Panc1 (cell line): ENCODE data around the gene VSX1. TPM values are rescaled to one million over a fixed set of nuclear protein-coding genes. Genes with fewer than 3 reads are reported as not detected.

Experiments
- ATAC-seq: fragments of 200-7000 bp; cut with Tn5 transposase; 2 replicates; pipeline ENCODE4 v1.9.1; 2020; ENCODE audit warnings: mild to moderate bottlenecking, moderate library complexity
- BruUV-seq: library from RNA; stranded (reverse); fragments of 400-500 nt; replicated peaks from 2 replicates; lab custom pipeline; 2021; lab: Mats Ljungman, UMichigan
- CTCF ChIA-PET: fragments of 300-600 bp; sonication (Branson Sonifier 250); formaldehyde crosslinking; loops from one replicate; lab custom pipeline; 2022; ENCODE audit warnings: antibody characterized with exemption; lab: Charles Lee
- POLR2A ChIA-PET: fragments of 300-600 bp; sonication (Branson Sonifier 250); formaldehyde crosslinking; loops from one replicate; lab custom pipeline; 2022; ENCODE audit warnings: antibody characterized with exemption; lab: Charles Lee
- DNase-seq: peaks from one replicate; pipeline ENCODE4 v3.0.0-alpha.2; 2010; ENCODE audit warnings: low read depth, low spot score
- H3K27ac ChIP-seq: 2 replicates; pipeline ENCODE4 v1.5.1; 2011; ENCODE audit warnings: mild to moderate bottlenecking, low read length, inconsistent platforms
- H3K27me3 ChIP-seq: fragments of 200-500 bp; sonication (Bioruptor generic); 2 replicates; pipeline ENCODE4 v1.6.0; 2014; ENCODE audit warnings: low read length, inconsistent platforms; ENCODE audit not compliant: control insufficient read depth, insufficient read depth
- H3K36me3 ChIP-seq: fragments of 200-500 bp; sonication (Bioruptor generic); 2 replicates; pipeline ENCODE4 v1.5.1; 2014; ENCODE audit warnings: inconsistent platforms, mild to moderate bottlenecking, low read length, moderate library complexity; ENCODE audit not compliant: control insufficient read depth, insufficient read depth
- H3K4me1 ChIP-seq: 2 replicates; pipeline ENCODE4 v1.5.1; 2011; ENCODE audit warnings: inconsistent platforms, mild to moderate bottlenecking, low read length, moderate library complexity; ENCODE audit not compliant: control insufficient read depth, insufficient read depth
- H3K4me3 ChIP-seq, 2 experiments: 2 replicates each; pipeline ENCODE4 v1.5.1; 2011 to 2012; ENCODE audit warnings: low read depth in 2 of 2, low read length in 2 of 2, mild to moderate bottlenecking in 2 of 2, inconsistent platforms in 1 of 2, moderate library complexity in 1 of 2
- H3K9me3 ChIP-seq: fragments of 200-500 bp; sonication (Bioruptor generic); 2 replicates; pipeline ENCODE4 v1.5.1; 2014; ENCODE audit warnings: low read depth, mild to moderate bottlenecking, inconsistent platforms, low read length, moderate library complexity; ENCODE audit not compliant: control insufficient read depth, insufficient read depth
- CTCF ChIP-seq: fragments of 450-650 bp; IDR thresholded peaks from 2 replicates; pipeline ENCODE4 v1.5.1; 2017; ENCODE audit warnings: mild to moderate bottlenecking
- POLR2AphosphoS5 ChIP-seq: IDR thresholded peaks from 2 replicates; pipeline ENCODE4 v1.6.1; 2012; ENCODE audit warnings: mild to moderate bottlenecking, low read depth, low read length, moderate library complexity
- SIN3A ChIP-seq: IDR thresholded peaks from 2 replicates; pipeline ENCODE4 v1.6.1; 2012; ENCODE audit warnings: low read depth, mild to moderate bottlenecking, low read length, moderate library complexity, borderline replicate concordance; ENCODE audit not compliant: insufficient read depth
- TCF7L2 ChIP-seq: IDR thresholded peaks from 2 replicates; pipeline ENCODE4 v1.6.1; 2011; ENCODE audit warnings: mild to moderate bottlenecking, low read depth, low read length, inconsistent platforms
- in situ Hi-C: cut with HindIII; loops from 2 replicates; pipeline ENCODE4 v1.10.0; 2016; ENCODE audit warnings: low sequenced_read_pairs, low pct_unique_long_range_greater_than_20kb
- intact Hi-C: fragments of 100-400 bp; cut with micrococcal nuclease; formaldehyde crosslinking; loops from one replicate; pipeline ENCODE4 v1.10.0; 2022; ENCODE audit not compliant: unreplicated experiment
- total RNA-seq: library from RNA; stranded (reverse); gene quantifications from one replicate; pipeline ENCODE4 v1.2.1, GENCODE V29; 2021; ENCODE audit not compliant: unreplicated experiment
- TF ChIP-seq, protein P1 (sequence below), 2 experiments: IDR thresholded peaks; 2 replicates each; pipeline ENCODE4 v1.6.1; 2011 to 2012; ENCODE audit warnings: low read depth in 2 of 2, control low read depth in 1 of 2, low read length in 1 of 2, mild to moderate bottlenecking in 1 of 2, moderate library complexity in 1 of 2; ENCODE audit not compliant: insufficient read depth in 1 of 2

The VSX1 gene
- total RNA-seq, 1 experiment from 2014 or later: 0.21 TPM

DNA sequence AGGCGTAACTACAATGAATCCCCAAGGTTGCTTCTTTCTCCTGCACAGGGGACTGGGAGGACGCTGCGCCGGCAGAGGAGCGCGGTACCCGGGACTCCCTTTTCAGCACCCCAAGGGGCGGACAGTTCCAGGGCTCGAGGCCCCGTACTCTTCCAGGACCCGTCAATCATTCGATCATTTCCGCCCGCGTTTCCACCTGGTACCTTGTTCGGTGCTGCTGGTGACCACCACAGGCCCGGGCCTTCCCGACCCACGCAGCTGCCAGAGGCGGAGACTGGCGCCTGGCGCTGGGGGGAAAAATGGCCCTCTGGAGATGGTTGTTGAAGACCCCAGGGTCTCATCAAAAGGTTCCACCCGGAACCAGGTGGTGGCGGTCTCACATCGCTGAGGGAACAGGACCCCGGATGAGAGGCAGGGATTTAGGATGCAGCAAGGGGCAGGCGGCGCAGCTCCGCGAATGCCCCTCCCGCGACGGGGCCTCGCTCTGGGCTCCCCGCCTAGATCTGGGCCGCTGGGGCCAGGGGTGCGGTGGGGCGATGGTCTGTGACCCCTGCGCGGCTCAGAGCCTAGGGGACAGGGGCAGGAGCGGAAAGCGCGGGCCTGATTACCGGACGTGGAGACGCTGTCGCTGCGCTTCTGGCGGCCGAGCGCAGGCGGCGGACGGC, 744 bp downstream of the VSX1 start:
- peaks cover 24% of the 10 kb centered on the region for H3K4me1 ChIP-seq
- no peaks in the 10 kb centered on the region for H3K9me3 ChIP-seq
- POLR2A ChIA-PET: no interaction called here
- H3K36me3 ChIP-seq: no peaks in the 10 kb centered on the region
- DNase-seq: no peak
- no peak for ATAC-seq
- no TSS peak for BruUV-seq
- CTCF ChIA-PET: no interaction called here
- H3K27me3 ChIP-seq: no peaks in the 10 kb centered on the region; the same call in 1 of the 2 replicates
- TF ChIP-seq, protein P1, sequence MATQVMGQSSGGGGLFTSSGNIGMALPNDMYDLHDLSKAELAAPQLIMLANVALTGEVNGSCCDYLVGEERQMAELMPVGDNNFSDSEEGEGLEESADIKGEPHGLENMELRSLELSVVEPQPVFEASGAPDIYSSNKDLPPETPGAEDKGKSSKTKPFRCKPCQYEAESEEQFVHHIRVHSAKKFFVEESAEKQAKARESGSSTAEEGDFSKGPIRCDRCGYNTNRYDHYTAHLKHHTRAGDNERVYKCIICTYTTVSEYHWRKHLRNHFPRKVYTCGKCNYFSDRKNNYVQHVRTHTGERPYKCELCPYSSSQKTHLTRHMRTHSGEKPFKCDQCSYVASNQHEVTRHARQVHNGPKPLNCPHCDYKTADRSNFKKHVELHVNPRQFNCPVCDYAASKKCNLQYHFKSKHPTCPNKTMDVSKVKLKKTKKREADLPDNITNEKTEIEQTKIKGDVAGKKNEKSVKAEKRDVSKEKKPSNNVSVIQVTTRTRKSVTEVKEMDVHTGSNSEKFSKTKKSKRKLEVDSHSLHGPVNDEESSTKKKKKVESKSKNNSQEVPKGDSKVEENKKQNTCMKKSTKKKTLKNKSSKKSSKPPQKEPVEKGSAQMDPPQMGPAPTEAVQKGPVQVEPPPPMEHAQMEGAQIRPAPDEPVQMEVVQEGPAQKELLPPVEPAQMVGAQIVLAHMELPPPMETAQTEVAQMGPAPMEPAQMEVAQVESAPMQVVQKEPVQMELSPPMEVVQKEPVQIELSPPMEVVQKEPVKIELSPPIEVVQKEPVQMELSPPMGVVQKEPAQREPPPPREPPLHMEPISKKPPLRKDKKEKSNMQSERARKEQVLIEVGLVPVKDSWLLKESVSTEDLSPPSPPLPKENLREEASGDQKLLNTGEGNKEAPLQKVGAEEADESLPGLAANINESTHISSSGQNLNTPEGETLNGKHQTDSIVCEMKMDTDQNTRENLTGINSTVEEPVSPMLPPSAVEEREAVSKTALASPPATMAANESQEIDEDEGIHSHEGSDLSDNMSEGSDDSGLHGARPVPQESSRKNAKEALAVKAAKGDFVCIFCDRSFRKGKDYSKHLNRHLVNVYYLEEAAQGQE (IDR thresholded peaks at IDR 0.05; ENCODE audit: insufficient read depth in 1 of 2, low read depth in 2 of 2, low read length in 1 of 2): peak; percentile 86 to 89
- TF ChIP-seq TCF7L2 (no peak), SIN3A (no peak)
- no peak overlapping the region for H3K27ac ChIP-seq
- no peak overlapping the region for H3K4me3 ChIP-seq
- intact Hi-C loops (loop anchor here (5.0 kb wide), 1 partner anchor 96 kb away; no protein-coding TSS in a partner anchor), in situ Hi-C loops (no loop called here)

- no peak overlapping the region for H3K4me3 ChIP-seq
- TF ChIP-seq CTCF (no peak), TCF7L2 (no peak), POLR2AphosphoS5 (no peak), SIN3A (no peak)
- TF ChIP-seq, protein P1 (IDR thresholded peaks at IDR 0.05; ENCODE audit: insufficient read depth in 1 of 2, low read depth in 2 of 2, low read length in 1 of 2): no peak
- no peak overlapping the region for H3K27ac ChIP-seq
- BruUV-seq: no TSS peak
- H3K4me1 ChIP-seq: peaks cover 29% of the 10 kb centered on the region
- in situ Hi-C loops (no loop called here), intact Hi-C loops (no loop called here)
- H3K36me3 ChIP-seq: no peaks in the 10 kb centered on the region
- no peak for DNase-seq
- H3K27me3 ChIP-seq: no peaks in the 10 kb centered on the region; the same call in 1 of the 2 replicates
- H3K9me3 ChIP-seq: no peaks in the 10 kb centered on the region
- no peak for ATAC-seq
- ChIA-PET CTCF (no interaction called here), POLR2A (no interaction called here)
Measured at GRCh38 chr20:25079171-25079570, 2.8 kb downstream of the VSX1 start.
